HG02798 (cell line): Measurements from ENCODE around the gene EMC8.
"Not testable (repeated sequence)": the region's sequence is repeated elsewhere in the genome, so short reads cannot be mapped to it uniquely, and the experiment has no call there.

ENCODE experiments used
- ATAC-seq: cut with Tn5 transposase; IDR thresholded peaks from one replicate; pipeline ENCODE4 v1.9.1; 2021; ENCODE audit warnings: mild to moderate bottlenecking; ENCODE audit not compliant: unreplicated experiment, poor library complexity

EMC8 gene

GRCh38 chr16:85819245-85819644 is 19.9 kb upstream of the EMC8 start:
- peak; percentile 59 for ATAC-seq

GRCh38 chr16:85817195-85817594 is 17.9 kb upstream of the EMC8 start:
- not testable (repeated sequence) for ATAC-seq

- no peak for ATAC-seq
These were observed 16.8 kb upstream of the EMC8 start for GRCh38 chr16:85816159-85816558.

- no peak for ATAC-seq
These were observed 13.7 kb upstream of the EMC8 start for GRCh38 chr16:85812811-85813700.

GRCh38 chr16:85812031-85812807 is 12.9 kb upstream of the EMC8 start:
- no peak for ATAC-seq

- ATAC-seq, result no peak
These were observed 11.4 kb upstream of the EMC8 start for GRCh38 chr16:85810742-85811115.

GRCh38 chr16:85810097-85810741 is 10.9 kb upstream of the EMC8 start:
- no peak for ATAC-seq

- no peak for ATAC-seq
These were observed 10.3 kb upstream of the EMC8 start for GRCh38 chr16:85809645-85810044.

- ATAC-seq, result no peak
These were observed 9.6 kb upstream of the EMC8 start for GRCh38 chr16:85808926-85809325.

GRCh38 chr16:85808104-85808503 is 8.8 kb upstream of the EMC8 start:
- ATAC-seq, result not testable (repeated sequence)

GRCh38 chr16:85807340-85807739 is 8.0 kb upstream of the EMC8 start:
- ATAC-seq, result not testable (repeated sequence)

GRCh38 chr16:85806539-85806938 is 7.2 kb upstream of the EMC8 start:
- ATAC-seq, result no peak

GRCh38 chr16:85805442-85806045 is 6.2 kb upstream of the EMC8 start:
- no peak for ATAC-seq

- no peak for ATAC-seq
These were observed 4.2 kb upstream of the EMC8 start for GRCh38 chr16:85803570-85803969.

GRCh38 chr16:85800321-85800669 is 951 bp upstream of the EMC8 start:
- ATAC-seq, result no peak

- peak; percentile 28 for ATAC-seq
These were observed 345 bp downstream of the EMC8 start for GRCh38 chr16:85798901-85799496.

- ATAC-seq, result no peak
These were observed 1.0 kb downstream of the EMC8 start for GRCh38 chr16:85798283-85798776.

- ATAC-seq, result no peak
These were observed 2.7 kb downstream of the EMC8 start for GRCh38 chr16:85796599-85796998.

GRCh38 chr16:85796152-85796551 is 3.2 kb downstream of the EMC8 start:
- no peak for ATAC-seq

- no peak for ATAC-seq
These were observed 4.6 kb downstream of the EMC8 start for GRCh38 chr16:85794696-85795095.
